GM19468 (cell line): Measurements from ENCODE around the gene PPP6R1.

Experiments used
- ATAC-seq: cut with Tn5 transposase; IDR thresholded peaks from one replicate; pipeline ENCODE4 v1.9.1; 2021; ENCODE audit warnings: mild to moderate bottlenecking, moderate library complexity, moderate number of reproducible peaks; ENCODE audit not compliant: unreplicated experiment; ENCODE audit errors: extremely low read depth

Gene PPP6R1

DNA sequence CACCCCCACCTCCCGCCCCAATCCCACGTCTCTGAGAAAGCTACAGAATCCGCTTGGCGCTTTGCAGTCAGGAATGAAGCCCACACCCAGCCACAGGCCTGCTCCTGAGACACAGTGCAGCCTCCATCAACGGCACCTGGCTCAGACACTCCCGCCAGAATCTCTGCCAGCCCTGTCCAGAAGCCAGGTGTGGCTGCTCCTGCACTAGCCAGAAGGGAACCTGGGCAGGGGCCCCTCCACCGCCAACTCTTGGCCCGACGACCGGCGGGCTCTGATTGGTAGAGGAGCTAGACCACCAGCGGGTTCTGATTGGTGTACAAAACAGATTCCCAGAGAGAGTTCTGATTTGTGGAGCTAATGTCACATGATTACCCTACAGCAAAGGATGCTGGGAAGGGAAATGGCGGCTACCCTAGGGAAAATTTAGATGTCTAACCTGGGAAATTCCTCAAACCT is 2.9 kb upstream of the PPP6R1 start:
- no peak for ATAC-seq

DNA sequence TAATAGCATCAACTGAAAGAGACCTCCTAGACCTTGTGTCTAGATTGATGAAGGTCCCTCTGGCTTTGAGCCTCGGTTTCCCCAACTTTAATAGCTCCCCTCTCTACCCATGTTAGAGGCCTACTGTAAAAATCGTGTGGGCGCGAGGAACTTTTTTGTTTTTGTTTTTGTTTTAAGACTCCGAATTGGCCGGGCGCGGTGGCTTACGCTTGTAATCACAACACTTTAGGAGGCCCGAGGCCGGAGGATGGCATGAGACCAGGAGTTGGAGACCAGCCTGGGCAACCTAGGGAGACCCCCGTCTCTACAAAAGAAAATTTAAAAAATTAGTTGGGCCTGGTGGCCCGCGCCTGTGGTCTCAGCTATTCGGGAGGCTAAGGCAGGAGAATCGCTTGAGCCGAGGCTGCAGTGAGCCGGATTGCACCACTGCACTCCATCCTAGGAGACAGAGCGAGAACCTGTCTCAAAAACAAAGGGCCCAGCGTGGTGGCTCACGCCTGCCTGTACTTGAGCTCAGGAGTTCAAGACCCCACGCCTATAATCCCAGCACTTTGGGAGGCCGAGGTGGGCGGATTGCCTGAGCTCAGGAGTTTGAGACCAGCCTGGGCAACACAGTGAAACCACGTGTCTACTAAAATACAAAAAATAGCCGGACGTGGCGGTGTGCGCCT is 858 bp upstream of the PPP6R1 start:
- no peak for ATAC-seq

GRCh38 chr19:55258476-55258827 is 365 bp downstream of the PPP6R1 start:
- no peak for ATAC-seq

GRCh38 chr19:55257461-55258420 is 1.1 kb downstream of the PPP6R1 start:
- ATAC-seq, result no peak

- ATAC-seq, result no peak
These were observed 2.0 kb downstream of the PPP6R1 start for GRCh38 chr19:55256562-55257460.

DNA sequence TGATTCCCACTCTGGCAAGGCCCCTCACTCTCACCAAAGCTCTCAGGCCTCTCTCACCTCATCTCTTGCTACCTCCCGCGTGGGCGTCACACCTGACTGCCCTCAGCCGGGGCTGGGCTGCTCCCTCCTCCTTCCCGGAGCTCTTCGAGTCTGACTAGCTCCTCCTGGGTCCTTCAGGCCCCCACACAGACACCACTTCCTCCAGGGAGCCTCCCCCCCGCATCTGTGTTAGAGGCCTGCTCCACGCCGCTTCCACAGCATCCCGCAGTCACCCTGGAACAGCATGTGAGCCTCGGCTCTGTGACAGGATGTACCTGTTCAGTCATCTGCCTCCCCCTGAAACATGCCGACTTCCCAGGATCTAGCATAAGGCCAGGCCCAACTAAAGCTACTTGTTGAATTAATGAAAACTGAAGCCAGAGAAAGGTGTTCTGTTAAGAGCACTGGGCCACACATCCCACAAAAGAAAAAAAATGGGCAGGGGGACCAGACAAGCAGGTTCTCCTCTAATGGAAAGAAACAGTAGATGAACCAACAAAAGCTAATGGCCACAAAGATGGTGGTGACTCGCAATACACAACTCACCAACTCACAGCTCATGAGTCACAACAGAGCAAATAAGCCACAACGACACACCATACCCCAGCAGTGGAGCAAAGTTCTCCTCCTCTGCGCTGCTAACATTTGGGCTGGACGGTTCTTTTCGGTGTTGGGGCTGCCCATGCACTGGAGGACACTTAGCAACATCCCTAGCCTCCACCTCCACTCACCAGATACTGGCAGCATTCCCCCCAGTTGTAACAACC is 3.0 kb downstream of the PPP6R1 start:
- no peak for ATAC-seq

- ATAC-seq, result no peak
These were observed 4.2 kb downstream of the PPP6R1 start for GRCh38 chr19:55254625-55254977.

- ATAC-seq, result peak; percentile 30
These were observed 4.8 kb downstream of the PPP6R1 start for GRCh38 chr19:55253842-55254624.

DNA sequence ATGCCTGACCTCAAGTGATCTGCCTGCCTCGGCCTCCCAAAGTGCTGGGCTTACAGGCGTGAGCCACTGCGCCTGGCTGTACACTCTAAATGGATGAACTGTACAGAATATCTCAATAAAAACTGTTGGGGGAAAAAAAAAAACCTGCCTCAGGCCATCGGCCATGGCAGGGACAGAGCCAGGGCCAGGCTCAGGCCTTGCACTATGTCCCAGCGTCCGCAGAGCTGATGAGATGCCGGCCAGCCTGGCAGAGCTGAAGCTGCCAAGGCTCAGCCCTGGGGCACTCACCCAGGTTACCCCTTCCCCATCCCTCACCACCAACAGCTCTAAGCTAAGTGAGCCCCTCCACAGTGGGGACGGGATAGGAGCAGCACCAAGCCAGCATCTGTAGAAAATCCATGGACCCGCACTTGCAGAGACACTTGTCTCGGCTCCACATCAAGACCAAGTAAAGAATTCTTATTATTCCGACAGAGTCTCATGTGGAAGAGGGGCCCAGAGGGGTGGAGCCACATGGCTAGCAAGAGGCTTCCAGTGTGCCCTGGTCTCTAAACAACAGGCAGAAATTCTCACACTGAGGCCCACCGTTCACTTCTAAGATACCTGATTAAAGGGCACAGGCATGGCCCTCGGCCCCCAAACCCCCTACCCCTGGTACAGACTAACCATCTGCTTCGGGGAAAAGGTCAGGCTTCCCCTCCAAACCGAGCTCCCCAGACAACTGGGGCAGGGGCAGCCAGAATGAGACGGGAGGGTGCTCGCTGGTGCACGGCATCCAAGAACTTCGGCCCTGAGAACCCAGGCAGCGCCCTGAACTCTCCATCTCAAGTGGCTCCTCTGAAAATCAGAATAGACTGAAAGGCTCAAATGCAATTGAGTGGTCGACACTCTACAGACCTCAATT is 5.8 kb downstream of the PPP6R1 start:
- ATAC-seq, result no peak

DNA sequence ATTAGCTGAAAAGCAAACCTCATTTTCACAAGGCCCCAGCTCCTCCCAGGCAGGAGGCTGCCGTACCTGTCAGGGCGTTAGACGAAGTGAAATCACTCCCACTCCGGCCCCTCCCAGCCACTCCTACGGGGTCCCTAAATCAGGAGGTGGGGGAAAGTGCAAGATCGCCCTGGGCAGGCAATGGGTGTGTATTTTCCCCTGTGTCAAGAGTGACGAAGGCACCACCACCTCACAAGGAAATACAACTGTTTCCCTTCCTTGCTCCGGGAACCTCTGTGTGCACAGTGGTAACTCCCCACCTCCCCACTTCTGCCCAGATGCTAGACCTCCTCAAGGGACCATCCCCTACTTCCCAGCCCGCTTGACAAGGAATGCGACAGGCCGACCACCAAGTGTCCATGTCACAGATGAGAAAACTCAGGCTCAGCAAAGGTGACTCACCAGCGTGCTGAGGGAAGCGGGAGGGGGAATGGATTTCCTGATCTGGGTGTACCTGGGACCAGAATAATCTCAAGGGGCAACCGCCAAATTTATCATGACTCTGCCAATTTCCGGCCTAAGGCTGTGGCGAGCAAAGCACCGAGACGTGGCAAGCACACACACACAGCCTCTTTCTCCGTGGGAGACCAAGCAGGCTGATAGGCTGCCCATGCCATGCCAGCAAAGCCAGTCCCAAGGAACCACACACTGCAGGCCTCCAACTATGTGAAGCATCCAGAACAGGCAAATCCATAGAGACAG is 7.3 kb downstream of the PPP6R1 start:
- ATAC-seq, result no peak

GRCh38 chr19:55250262-55251036 is 8.4 kb downstream of the PPP6R1 start:
- ATAC-seq, result no peak

- no peak for ATAC-seq
These were observed 9.0 kb downstream of the PPP6R1 start for GRCh38 chr19:55249841-55250240.

DNA sequence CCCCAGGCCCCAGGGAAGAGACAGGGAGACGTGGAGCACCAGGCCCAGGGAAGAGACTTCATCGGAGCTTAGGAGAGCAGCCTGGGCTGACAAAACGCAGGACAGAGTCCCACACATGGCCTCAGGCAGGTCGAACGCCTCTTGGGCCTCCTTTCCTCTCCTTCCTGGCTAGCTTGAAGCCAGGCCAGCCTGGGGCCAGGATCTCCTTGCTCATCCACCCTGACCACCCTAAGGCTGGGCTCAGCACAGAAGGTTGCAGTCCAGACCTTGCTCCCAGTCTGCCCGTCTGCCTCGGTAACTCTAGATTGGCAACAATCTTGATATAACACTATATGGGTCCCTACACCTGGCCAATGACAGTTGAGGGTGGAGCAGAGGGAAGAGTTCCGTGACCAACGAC is 10.1 kb downstream of the PPP6R1 start:
- ATAC-seq, result no peak

DNA sequence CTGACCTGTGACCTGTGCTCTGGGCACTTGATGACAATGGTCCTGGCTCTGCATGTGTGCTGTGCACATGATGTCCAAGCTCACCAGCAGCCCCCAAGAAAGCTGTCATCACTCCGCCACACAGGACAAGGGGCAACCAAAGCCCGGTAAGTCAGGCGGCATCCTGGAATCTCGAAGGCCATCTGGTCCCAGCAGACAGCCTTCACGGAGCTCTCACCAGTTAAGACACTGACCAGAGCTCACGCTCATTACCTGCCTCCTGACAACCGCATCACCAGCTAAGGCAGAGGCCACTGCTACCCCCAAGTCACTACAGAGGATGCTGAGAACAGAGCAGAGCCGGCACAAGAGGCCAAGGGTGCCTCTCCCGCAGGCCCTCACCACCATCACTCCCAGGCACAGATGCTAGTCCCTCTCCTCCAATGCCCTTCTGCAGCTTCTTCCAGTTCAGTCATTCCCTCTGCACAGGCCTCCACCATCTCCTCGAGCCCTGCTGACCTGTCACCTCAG is 10.6 kb downstream of the PPP6R1 start:
- no peak for ATAC-seq

GRCh38 chr19:55247621-55248099 is 11.2 kb downstream of the PPP6R1 start:
- ATAC-seq, result no peak
